Esophagus muscularis mucosa (tissue), 3 donors: ENCODE results near the gene ZER1.

ENCODE experiments used
- CTCF ChIP-seq, 3 experiments: fragments of 200-600 bp in 2 of 3; fragments of 450-650 bp in 1 of 3; sonication (generic) in 2 of 3; IDR thresholded peaks; one replicate each; pipeline ENCODE4 v1.5.1; 2017 to 2019; ENCODE audit warnings: antibody characterized with exemption in 3 of 3, mild to moderate bottlenecking in 2 of 3, moderate library complexity in 1 of 3
- EP300 ChIP-seq: sonication (generic); formaldehyde crosslinking; IDR thresholded peaks from one replicate; pipeline ENCODE4 v1.6.1; 2017; ENCODE audit warnings: antibody characterized with exemption

GRCh38 chr9:128702445-128702948, 69.2 kb downstream of the ZER1 start, which contains the start of gene PKN3:
- TF ChIP-seq CTCF (IDR thresholded peaks at IDR 0.05) (peak; percentile 86 to 92 (median 89)), EP300 (no peak)
